Activated CD4-positive, alpha-beta T cell treated with anti-CD3 and anti-CD28 coated beads, Interleukin-2, amount 10 ng/mL, durations not matched to agents 24 days and 14 days (primary cell): ENCODE data around the gene CALU. TPM values are rescaled to one million over a fixed set of nuclear protein-coding genes. Genes with fewer than 3 reads are reported as not detected.

Experiments used
- DNase-seq: peaks from one replicate; pipeline ENCODE4 v3.0.0; 2022
- H3K27ac Mint-ChIP-seq: one replicate; pipeline ENCODE4 v1.8.0; 2022; ENCODE audit warnings: mild to moderate bottlenecking, mixed read lengths
- H3K27me3 Mint-ChIP-seq: one replicate; pipeline ENCODE4 v1.8.0; 2022; ENCODE audit warnings: mixed read lengths
- H3K36me3 Mint-ChIP-seq: one replicate; pipeline ENCODE4 v1.8.0; 2022; ENCODE audit warnings: low read depth, mild to moderate bottlenecking, mixed read lengths
- H3K4me1 Mint-ChIP-seq: one replicate; pipeline ENCODE4 v1.8.0; 2021; ENCODE audit warnings: mixed read lengths
- H3K4me3 Mint-ChIP-seq: one replicate; pipeline ENCODE4 v1.8.0; 2022; ENCODE audit warnings: mild to moderate bottlenecking, moderate library complexity, mixed read lengths
- H3K9me3 Mint-ChIP-seq: one replicate; pipeline ENCODE4 v1.8.0; 2021; ENCODE audit warnings: mixed read lengths
- intact Hi-C: fragments of 100-400 bp; cut with micrococcal nuclease; formaldehyde crosslinking; loops from one replicate; pipeline ENCODE4 v1.15.1; 2023
- total RNA-seq: library from RNA; stranded (reverse); gene quantifications from 2 replicates; pipeline ENCODE4 v1.2.3, GENCODE V29; 2022

Gene CALU
- total RNA-seq, 1 donor from 2014 or later: 56.2 TPM

DNA sequence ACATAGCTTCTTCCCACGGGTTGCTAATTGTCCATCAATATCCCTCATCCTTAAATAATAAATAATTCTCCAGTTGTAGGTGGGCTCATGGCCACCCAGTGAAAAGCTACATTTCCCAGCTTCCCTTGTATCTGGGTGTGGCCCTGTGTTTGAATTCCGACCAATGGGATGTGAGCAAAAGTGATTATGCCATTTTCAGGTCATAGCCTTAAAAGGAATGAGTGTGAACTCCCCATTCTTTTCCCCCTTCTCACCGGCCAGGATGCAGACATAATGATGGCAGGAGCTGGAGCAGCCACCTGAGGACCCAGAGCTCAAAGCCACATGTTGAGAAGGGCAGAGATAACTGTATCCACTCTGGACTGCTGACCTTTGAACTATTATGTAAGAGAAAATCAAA, 30.3 kb upstream of the CALU start:
- H3K27ac Mint-ChIP-seq: no peak overlapping the region
- H3K4me3 Mint-ChIP-seq: no peak overlapping the region
- DNase-seq: no peak
- no peaks in the 10 kb centered on the region for H3K9me3 Mint-ChIP-seq
- intact Hi-C loops: no loop called here
- no peaks in the 10 kb centered on the region for H3K36me3 Mint-ChIP-seq
- peaks cover 6% of the 10 kb centered on the region for H3K27me3 Mint-ChIP-seq
- no peaks in the 10 kb centered on the region for H3K4me1 Mint-ChIP-seq

DNA sequence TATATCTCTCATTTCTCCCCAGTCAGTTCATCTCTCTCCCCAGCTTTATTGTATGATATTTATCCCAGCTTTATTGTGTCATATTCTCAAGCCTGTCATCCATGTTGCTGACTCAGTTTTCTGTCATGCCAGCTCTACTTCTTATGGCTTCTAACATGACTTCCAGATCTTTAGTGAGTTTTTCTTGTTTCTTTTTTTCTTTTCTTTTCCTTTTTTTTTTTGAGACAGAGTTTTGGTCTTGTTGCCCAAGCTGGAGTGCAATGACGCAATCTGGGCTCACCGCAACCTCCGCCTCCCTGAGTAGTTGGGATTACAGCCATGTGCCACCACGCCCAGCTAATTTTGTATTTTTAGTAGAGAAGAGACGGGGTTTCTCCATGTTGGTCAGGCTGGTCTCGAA, 28.7 kb upstream of the CALU start:
- Mint-ChIP-seq H3K27me3 (peaks cover 10% of the 10 kb centered on the region), H3K4me1 (no peaks in the 10 kb centered on the region), H3K27ac (no peak overlapping the region), H3K9me3 (no peaks in the 10 kb centered on the region), H3K4me3 (no peak overlapping the region), H3K36me3 (no peaks in the 10 kb centered on the region)
- no peak for DNase-seq
- intact Hi-C loops: no loop called here

DNA sequence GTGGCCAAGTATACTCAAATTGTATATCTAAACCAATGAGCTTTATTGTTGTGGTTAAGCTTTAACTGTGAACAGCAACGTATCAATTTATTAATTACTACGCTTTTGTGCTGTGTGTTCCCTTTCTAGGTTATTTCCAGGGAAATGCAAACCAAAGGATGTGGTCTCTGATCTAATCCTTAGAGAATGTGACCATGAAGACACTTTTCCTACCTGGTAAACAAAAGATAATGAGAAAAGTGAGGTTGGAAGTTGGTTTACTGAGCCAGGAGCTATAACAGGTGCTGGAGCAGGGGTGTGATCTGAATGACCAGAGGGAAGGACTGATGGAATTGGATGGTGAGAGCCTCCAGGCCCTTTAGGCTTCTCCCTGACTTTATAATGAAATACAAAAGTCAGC, 25.4 kb upstream of the CALU start:
- no peaks in the 10 kb centered on the region for H3K9me3 Mint-ChIP-seq
- H3K27me3 Mint-ChIP-seq: peaks cover 12% of the 10 kb centered on the region
- H3K4me1 Mint-ChIP-seq: no peaks in the 10 kb centered on the region
- DNase-seq: no peak
- no peak overlapping the region for H3K27ac Mint-ChIP-seq
- intact Hi-C loops: no loop called here
- H3K36me3 Mint-ChIP-seq: no peaks in the 10 kb centered on the region
- H3K4me3 Mint-ChIP-seq: no peak overlapping the region

DNA sequence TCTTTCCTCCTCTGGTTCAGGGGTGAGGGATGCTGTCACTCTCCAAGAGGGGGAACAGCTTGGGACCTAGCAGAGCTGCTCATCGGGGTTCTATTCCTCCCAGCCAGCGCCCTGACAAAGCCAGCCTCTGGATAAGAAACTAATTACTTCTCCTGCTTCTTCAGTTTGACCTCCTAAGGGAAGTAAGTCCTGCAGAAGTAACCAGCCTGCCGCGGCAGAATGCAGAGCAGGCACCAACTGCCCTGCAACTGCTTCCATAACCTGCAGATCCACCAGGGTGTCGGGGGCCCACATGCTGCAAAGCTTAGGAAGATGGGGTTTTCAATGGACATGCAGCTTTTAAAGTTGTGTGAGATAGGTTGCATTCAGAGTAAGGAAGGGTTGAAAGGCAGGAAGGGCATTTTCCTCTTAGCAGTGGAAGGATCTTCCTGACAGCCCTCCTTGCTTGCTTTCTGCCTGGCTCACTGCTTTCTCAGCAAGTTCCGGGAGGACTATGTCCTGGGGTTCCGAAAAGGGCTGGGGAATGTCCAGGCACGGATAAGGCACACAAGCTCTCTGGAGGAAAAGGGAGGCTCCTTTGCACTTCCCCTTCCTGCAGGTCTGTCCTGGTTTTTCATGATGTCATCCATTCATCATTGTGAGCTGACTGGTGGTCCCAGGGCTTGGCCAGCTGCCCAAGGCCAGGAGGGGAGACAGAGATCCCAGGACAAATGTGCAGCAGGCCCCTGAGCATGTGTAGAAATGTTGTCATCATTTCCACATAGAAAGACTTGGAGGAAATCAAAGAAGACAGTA, 24.3 kb upstream of the CALU start:
- no peak for DNase-seq
- peaks cover 14% of the 10 kb centered on the region for H3K27me3 Mint-ChIP-seq

DNA sequence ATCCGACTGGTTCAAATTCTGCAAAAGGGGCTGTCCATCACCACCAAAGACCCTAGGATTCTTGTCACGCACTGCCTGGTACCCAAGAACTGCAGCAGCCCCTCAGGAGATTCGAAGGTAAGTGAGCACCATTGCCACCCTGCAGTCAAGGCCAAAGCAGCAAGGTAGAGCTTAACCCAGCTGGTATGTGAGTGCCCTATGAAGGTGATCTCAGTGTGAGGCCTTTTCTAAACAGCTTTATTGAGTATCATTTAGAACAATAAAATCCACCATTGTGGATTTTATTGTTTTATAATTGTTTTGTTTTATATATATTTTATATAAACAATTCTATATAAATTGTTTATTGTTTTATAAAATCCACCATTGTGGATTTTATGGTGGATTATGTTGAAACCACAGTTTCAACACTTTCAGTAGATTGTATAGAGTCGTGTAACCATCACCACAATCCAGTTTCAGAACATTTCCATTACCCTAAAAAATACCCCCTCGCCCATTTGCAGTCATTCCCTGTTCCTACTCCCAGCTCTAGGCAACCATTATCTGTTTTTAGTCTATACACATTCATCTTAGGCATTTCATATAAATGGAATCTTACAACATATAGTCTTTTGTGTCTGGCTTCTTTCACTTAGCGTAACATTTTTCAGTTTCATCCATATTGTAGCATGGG, 20.1 kb upstream of the CALU start:
- Mint-ChIP-seq H3K36me3 (no peaks in the 10 kb centered on the region), H3K9me3 (no peaks in the 10 kb centered on the region)

More for the DNA sequence above, 24.3 kb upstream of the CALU start:
- no peak overlapping the region for H3K4me3 Mint-ChIP-seq
- peaks cover 2% of the 10 kb centered on the region for H3K4me1 Mint-ChIP-seq
- no peak overlapping the region for H3K27ac Mint-ChIP-seq
- no peaks in the 10 kb centered on the region for H3K9me3 Mint-ChIP-seq
- intact Hi-C loops: no loop called here
- no peaks in the 10 kb centered on the region for H3K36me3 Mint-ChIP-seq

DNA sequence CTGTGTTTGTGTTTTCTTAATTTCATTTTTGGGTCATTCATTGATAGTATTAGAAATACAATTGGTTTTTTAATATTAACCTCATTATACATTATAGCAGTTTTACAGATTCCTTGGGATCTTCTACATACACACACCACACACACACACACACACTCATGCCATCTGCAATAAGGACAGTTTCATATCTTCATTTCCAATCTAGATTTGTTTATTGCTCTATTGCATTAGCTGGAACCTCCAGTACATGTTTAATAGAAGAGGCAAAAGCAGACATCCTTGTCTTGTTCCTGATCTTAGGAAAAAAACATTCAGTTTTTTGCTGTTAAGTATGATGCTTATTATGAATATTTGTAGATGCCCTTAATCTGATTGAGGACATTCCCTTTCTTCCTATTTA, 17.8 kb upstream of the CALU start:
- no peak for DNase-seq
- H3K4me1 Mint-ChIP-seq: peaks cover 2% of the 10 kb centered on the region
- no peak overlapping the region for H3K27ac Mint-ChIP-seq
- H3K4me3 Mint-ChIP-seq: no peak overlapping the region
- no peaks in the 10 kb centered on the region for H3K9me3 Mint-ChIP-seq
- H3K36me3 Mint-ChIP-seq: no peaks in the 10 kb centered on the region
- H3K27me3 Mint-ChIP-seq: peaks cover 27% of the 10 kb centered on the region
- intact Hi-C loops: loop anchor here (10.0 kb wide), 1 partner anchor 553 kb away; no protein-coding TSS in a partner anchor

More for the DNA sequence above, 20.1 kb upstream of the CALU start:
- Mint-ChIP-seq H3K4me3 (no peak overlapping the region), H3K27ac (no peak overlapping the region), H3K27me3 (peaks cover 17% of the 10 kb centered on the region), H3K4me1 (peaks cover 2% of the 10 kb centered on the region)
- no peak for DNase-seq
- intact Hi-C loops: no loop called here

DNA sequence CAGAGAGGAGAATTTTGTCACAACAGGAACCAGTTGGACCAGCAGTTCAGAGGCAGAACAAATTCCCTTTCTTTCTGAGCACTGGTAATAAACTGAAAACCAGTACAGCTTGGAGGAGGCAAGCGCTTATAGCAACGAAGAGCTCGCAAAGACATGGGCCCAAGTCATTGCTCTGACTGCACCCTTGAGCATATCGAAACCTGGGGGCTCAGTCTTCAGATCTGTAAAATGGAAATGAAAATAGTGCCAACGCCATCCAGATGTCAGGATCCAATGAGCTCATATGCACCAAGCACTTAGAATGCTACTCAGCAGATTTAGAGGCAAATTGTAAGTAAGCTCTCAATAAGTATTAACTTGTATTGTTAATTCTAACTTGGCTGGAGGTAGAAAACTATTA, 14.4 kb upstream of the CALU start:
- Mint-ChIP-seq H3K27me3 (peaks cover 28% of the 10 kb centered on the region), H3K4me1 (no peaks in the 10 kb centered on the region), H3K36me3 (no peaks in the 10 kb centered on the region), H3K9me3 (no peaks in the 10 kb centered on the region), H3K27ac (no peak overlapping the region), H3K4me3 (no peak overlapping the region)
- intact Hi-C loops: loop anchor here (10.0 kb wide), 1 partner anchor 550 kb away; no protein-coding TSS in a partner anchor
- no peak for DNase-seq

DNA sequence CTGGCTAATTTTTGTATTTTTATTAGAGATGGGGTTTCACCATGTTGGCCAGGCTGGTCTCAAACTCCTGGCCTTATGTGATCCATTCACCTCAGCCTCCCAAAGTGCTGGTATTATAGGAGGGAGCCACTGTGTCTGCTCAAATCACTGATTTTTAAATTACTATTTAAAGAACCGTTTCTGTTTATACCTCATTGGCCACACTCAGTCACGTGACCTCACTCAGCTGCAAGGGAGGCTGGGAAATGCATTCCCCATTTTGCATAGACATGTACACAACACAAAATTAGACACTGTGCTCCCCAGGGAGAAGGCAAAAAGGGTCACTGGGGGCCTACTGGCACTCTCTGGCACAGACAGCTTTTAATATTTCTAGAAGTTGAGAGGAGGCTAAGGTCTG, 13.6 kb upstream of the CALU start:
- no peak overlapping the region for H3K4me3 Mint-ChIP-seq
- no peaks in the 10 kb centered on the region for H3K36me3 Mint-ChIP-seq
- no peak for DNase-seq
- H3K27me3 Mint-ChIP-seq: peaks cover 28% of the 10 kb centered on the region
- H3K9me3 Mint-ChIP-seq: no peaks in the 10 kb centered on the region
- no peaks in the 10 kb centered on the region for H3K4me1 Mint-ChIP-seq
- intact Hi-C loops: loop anchor here (10.0 kb wide), 1 partner anchor 549 kb away; no protein-coding TSS in a partner anchor
- no peak overlapping the region for H3K27ac Mint-ChIP-seq

DNA sequence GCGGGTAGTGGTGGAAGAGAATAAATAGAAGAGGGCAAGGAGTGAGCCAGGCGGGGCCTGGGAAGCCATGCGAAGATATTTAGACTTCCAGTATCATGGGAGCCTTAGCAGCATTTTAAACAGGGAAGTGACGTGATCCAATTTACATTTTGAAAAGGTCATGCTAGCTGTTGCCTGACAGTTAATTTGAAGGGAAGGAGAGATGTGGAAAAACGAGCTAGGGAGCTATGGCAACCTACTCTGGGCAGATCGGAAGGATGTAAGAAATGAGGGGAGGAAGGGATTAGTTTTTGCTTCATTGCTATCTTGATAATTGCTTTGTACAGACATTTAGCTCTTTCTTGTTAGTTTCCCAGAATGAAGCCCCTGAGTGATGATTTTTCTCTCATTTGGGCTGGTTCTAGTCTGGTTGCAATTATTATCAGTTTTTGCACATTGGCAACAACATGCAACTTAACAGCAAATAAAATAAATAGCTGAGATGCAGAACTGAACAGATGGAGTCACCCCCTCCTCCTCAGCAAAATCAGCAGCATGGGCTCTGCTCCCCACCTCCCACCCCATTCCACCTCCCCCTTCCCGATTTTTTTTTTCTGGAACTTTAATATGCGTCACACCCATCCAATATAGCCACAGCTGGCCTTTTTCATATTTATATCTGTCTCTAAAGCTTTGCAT, 13.0 kb upstream of the CALU start:
- H3K36me3 Mint-ChIP-seq: no peaks in the 10 kb centered on the region
- H3K9me3 Mint-ChIP-seq: no peaks in the 10 kb centered on the region
- intact Hi-C loops: loop anchor here (10.0 kb wide), 1 partner anchor 549 kb away; no protein-coding TSS in a partner anchor
- H3K4me1 Mint-ChIP-seq: no peaks in the 10 kb centered on the region
- H3K4me3 Mint-ChIP-seq: no peak overlapping the region
- H3K27me3 Mint-ChIP-seq: peaks cover 31% of the 10 kb centered on the region
- H3K27ac Mint-ChIP-seq: no peak overlapping the region
- DNase-seq: no peak

DNA sequence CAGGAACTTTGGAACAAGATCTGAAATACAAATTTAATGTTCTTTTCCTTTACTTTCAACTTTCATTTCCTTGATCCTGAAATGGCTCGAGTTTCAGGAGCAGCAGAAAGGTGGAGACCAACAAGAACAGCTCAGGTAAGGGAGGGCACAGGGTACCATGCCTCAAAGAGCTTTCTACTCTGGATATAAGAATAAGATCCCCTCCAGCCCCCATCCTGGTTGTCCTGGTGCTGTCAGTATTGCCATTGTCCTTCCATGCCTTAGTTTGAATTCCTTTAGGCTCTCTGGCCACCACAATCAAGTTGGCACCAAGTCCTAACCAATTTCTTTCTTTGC, 12.5 kb upstream of the CALU start:
- Mint-ChIP-seq H3K27ac (no peak overlapping the region), H3K9me3 (no peaks in the 10 kb centered on the region), H3K36me3 (no peaks in the 10 kb centered on the region), H3K4me3 (no peak overlapping the region), H3K27me3 (peaks cover 32% of the 10 kb centered on the region), H3K4me1 (no peaks in the 10 kb centered on the region)
- intact Hi-C loops: loop anchor here (10.0 kb wide), 1 partner anchor 548 kb away; no protein-coding TSS in a partner anchor
- no peak for DNase-seq

DNA sequence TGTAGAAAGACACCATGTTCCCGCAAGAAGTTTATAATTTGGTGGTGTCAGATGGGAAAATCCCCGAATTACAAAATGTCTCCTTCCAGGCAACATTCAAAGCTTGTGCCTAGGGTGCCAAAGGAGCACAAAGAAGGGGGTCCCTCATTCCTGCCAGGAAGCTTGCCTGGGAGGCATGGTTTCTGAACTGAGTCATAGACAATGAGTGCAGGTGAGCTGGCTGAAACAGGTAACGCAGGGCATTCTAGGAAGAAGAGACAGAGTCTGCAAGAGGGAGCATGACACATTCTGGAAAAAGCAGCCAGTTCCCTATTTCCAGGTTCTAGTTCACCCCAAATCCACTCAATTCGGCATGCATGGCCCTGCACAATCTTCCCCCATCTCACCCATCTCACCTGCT, 11.9 kb upstream of the CALU start:
- DNase-seq: no peak
- intact Hi-C loops: loop anchor here (10.0 kb wide), 1 partner anchor 548 kb away; no protein-coding TSS in a partner anchor
- peaks cover 33% of the 10 kb centered on the region for H3K27me3 Mint-ChIP-seq
- H3K9me3 Mint-ChIP-seq: no peaks in the 10 kb centered on the region
- H3K4me1 Mint-ChIP-seq: no peaks in the 10 kb centered on the region
- H3K4me3 Mint-ChIP-seq: no peak overlapping the region
- no peaks in the 10 kb centered on the region for H3K36me3 Mint-ChIP-seq
- no peak overlapping the region for H3K27ac Mint-ChIP-seq

DNA sequence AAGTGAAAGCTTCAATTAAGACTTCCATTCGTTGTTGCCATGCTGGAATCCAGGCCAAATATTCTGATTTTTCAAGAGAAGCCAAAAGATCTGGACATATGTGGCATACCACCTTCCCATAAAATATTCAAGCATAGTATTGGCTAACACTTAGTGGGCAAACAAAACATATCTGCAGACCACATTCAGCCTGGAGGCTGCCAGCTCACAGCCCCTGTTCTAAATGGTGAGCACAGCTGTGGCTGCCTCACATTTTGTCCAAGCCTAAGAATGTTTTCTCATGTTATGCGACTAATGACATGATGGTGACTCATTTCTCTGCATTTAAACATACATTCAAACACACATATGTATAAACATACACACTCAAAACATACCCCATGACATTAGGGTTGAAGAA, 10.6 kb upstream of the CALU start:
- Mint-ChIP-seq H3K9me3 (no peaks in the 10 kb centered on the region), H3K4me3 (no peak overlapping the region), H3K27me3 (peaks cover 33% of the 10 kb centered on the region), H3K4me1 (no peaks in the 10 kb centered on the region), H3K36me3 (no peaks in the 10 kb centered on the region), H3K27ac (no peak overlapping the region)
- no peak for DNase-seq
- intact Hi-C loops: loop anchor here (10.0 kb wide), 1 partner anchor 546 kb away; no protein-coding TSS in a partner anchor

DNA sequence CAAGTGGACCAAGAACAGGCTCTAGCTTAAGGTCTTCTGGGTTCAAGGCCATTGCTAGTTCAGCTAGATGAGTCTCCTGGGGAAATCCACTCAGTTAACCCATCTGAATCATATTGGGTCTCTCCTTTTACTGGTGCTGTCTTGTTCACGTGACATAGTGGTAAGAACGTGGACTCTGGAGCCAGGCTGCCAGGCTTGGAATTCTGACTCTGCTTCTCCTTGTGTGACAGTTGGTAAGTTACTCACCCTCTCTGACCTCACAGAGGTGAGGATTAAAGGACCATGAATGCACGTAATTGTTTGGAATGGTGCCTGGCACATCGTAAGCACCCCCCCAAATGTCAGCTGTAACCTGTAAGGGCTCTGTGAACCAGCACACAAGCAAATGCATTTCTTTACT, 9.7 kb upstream of the CALU start:
- Mint-ChIP-seq H3K4me1 (no peaks in the 10 kb centered on the region), H3K27me3 (peaks cover 28% of the 10 kb centered on the region), H3K36me3 (no peaks in the 10 kb centered on the region), H3K9me3 (no peaks in the 10 kb centered on the region), H3K27ac (no peak overlapping the region), H3K4me3 (no peak overlapping the region)
- intact Hi-C loops: loop anchor here (10.0 kb wide), 1 partner anchor 545 kb away; no protein-coding TSS in a partner anchor
- DNase-seq: no peak

DNA sequence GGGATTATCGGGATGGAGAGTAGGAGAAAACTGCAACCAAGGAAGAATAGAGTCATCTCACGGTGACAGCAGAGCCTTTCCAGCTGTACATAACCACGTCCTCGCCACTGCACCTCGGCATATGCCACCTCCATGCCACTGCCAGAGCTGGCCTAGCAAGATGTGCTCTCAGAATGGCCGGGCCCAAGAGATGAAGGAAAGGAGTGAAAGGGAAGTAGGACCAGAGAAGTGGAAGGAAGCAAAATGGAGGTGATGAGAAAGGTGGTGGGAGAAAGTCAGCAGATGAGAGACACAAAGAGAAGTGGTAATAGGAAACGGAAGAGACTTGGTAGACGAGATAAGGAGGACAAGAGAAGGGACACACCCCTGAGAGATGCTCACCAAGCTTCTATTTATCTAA, 8.0 kb upstream of the CALU start:
- Mint-ChIP-seq H3K4me1 (no peaks in the 10 kb centered on the region), H3K27me3 (peaks cover 17% of the 10 kb centered on the region), H3K27ac (no peak overlapping the region), H3K36me3 (no peaks in the 10 kb centered on the region), H3K9me3 (no peaks in the 10 kb centered on the region), H3K4me3 (no peak overlapping the region)
- intact Hi-C loops: no loop called here
- no peak for DNase-seq
